Stimulated activated CD4-positive, alpha-beta T cell treated with anti-CD3 and anti-CD28 coated beads, TNF-alpha, amount 100 ng/mL, for 48 hours (primary cell): Measurements from ENCODE around the gene RAB42.
"Not testable (repeated sequence)": the region's sequence is repeated elsewhere in the genome, so short reads cannot be mapped to it uniquely, and the experiment has no call there.

Source experiments
- DNase-seq, 3 donors: peaks; one replicate each; pipeline ENCODE4 v3.0.0-alpha.2; 2020; ENCODE audit warnings: low read depth in 3 of 3

RAB42 gene

GRCh38 chr1:28586585-28587391 lies 5.3 kb upstream of the RAB42 start:
- not testable (repeated sequence) for DNase-seq

GRCh38 chr1:28592321-28593071 lies 431 bp downstream of the RAB42 start:
- DNase-seq = no peak

GRCh38 chr1:28593988-28594356 lies 1.9 kb downstream of the RAB42 start:
- not testable (repeated sequence) for DNase-seq

DNA sequence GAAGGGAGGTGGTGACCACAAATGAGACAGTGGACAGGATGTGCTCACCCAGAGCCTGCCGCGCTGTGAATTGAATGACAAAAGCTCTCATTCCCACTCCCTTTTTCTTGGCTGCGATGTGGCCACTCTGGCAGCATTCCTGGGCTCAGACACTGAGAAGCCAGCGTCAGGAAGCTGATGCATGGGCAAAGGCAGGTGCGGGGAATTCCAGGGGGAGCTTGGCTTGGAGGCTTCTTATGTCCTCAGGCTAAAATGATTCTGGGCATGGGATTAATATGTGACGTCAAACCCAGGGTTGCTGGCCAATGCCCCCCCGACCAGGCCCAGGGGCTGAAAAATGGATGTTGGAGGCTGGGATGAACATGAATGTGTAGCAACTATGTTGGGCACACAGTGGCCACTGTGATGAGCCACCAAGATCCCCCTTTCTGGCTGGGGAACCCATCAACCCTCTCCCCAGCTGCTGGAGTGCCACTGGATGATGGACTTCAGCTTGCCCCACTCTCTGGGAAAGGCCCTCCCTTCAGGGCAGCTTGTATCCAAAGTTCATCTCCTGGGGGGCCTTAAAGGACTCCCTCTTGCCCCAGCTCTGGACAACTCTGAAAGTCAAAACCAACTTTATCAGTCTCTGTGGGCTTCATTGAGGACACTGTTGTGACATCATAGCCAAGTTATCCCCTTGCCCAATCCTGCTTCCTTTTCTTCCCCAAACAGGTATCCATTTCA lies 2.8 kb downstream of the RAB42 start:
- not testable (repeated sequence) for DNase-seq

- no peak for DNase-seq
These were observed 3.5 kb downstream of the RAB42 start for GRCh38 chr1:28595412-28596191.

DNA sequence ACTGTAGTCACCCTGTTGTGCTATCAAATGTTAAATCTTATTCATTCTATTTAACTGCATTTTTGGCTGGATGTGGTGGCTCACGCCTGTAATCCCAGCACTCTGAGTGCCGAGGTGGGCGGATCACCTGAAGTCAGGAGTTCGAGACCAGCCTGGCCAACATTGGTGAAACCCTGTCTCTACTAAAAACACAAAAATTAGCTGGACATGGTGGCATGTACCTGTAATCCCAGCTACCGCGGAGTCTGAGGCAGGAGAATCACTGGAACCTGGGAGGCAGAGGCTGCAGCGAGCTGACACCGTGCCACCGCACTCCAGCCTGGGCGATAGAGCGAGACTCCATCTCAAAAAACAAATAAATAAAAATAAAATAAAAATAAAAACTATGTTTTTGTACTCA lies 4.2 kb downstream of the RAB42 start:
- not testable (repeated sequence) for DNase-seq

DNA sequence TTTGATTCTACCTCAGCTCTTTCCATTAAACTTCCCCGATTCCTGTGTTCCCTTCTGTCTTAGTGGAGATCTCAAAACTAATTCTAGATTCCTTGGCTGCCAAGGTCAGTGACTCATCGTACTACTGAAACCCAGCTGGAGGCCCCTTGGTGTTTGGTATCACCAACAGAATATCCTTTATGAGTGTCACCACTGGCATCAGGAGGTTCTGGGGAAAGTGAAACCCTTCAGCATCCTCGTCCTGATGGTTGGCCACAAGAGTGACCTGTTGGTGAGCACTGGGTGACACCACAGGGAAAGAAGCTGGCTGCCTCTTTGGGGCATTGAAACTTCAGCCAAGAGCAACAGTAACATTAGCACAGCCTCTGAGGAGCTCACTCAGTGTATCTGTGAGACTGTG lies 9.6 kb downstream of the RAB42 start:
- peak in 1 of 3 donors; percentile 29 for DNase-seq

DNA sequence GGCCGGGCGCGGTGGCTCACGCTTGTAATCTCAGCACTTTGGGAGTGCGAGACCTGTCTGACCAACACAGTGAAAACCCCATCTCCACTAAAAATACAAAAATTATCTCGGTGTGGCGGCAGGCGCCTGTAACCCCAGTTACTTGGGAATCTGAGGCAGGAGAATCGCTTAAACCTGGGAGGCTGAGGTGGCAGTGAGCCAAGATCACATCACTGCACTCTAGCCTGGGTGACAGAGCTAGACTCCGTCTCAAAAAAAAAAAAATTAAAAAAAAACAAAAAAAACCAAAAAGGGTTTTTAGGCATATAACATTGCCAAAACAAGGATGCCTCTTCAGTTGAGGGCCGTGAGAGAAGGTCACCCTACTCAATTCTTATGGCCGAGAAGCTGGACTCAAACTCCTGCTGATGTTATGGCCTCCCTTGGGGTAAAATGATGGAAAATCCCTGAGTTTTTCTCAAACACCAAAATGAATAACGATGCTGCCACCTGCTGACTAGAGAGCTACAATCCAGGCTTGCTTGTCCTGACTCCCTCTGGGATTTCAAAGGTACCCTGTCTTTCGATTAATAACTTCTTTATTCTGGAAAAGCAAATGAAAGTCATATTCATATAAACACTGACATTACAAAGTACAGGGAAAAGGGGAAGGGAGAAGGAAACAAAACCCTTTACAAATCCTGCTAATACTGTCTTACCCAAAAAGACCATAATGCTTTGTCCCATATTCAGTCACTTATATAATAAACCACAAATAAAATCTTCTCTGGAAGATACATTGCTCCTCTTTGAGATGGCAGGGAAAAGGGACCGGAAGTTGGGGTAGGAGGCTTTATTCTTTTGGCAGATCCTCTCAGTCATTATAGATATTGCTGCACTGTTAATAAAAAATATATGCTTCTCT lies 10.7 kb downstream of the RAB42 start:
- DNase-seq = no peak

DNA sequence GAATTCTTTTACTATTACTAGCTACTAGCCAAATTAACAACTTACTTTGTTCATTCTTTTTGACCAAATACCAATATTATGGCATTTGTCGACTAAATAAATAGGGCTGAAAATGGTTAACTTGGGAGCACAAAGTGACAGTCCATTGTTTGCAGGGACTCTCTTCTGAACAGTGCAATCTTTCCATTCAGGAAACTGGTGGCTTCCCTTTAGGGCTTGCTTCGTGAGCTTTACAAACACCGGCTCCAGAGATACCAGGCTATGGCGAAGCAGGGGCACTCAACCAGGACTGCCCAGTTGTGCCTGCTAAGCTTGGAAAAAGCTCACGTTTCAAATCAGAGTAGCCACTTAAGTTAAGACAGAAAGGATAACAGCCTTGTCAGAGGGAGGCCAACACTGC lies 12.3 kb downstream of the RAB42 start:
- DNase-seq = no peak

- DNase-seq = no peak
These were observed 12.9 kb downstream of the RAB42 start for GRCh38 chr1:28604962-28605361.

- no peak for DNase-seq
These were observed 14.7 kb downstream of the RAB42 start for GRCh38 chr1:28606771-28607170.

DNA sequence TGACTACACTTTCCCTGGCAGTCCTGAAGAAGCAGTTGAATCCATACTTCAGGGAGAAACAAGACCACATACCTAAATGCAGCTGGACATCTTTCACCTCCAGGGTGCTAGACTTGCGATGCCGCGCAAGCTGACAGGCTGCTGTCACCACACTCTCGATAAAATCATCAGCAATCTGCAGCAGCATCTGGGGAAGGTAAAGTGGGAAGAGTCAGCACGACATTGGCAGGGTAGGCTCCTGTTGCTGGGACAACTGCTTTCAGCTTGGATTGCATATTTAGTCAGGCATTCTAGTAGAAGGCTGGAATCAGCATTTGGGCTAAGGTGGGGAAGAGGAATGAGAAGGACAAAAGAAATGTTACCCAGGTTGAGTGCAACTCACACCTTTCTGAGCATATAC lies 21.1 kb downstream of the RAB42 start:
- no peak for DNase-seq

GRCh38 chr1:28631713-28632112 lies 39.6 kb downstream of the RAB42 start:
- no peak for DNase-seq

GRCh38 chr1:28632560-28632959 lies 40.5 kb downstream of the RAB42 start:
- no peak for DNase-seq

DNA sequence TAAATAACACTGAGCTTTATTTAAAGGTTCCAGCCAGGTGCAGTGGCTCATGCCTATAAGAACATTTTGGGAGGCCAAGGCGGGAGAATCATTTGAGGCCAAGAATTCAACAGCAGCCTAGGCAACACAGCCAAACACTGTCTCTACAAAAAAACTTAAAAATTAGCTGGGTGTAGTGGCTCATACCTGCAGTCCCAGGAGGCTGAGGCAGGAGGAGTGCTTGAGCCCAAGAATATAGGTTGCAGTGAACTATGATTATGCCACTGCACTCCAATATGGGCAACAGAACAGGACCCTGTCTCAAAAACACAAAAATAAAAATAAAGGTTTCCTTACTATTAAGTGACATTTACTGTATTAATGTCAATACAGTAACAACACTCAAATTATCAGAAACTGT lies 48.7 kb downstream of the RAB42 start:
- DNase-seq = no peak

DNA sequence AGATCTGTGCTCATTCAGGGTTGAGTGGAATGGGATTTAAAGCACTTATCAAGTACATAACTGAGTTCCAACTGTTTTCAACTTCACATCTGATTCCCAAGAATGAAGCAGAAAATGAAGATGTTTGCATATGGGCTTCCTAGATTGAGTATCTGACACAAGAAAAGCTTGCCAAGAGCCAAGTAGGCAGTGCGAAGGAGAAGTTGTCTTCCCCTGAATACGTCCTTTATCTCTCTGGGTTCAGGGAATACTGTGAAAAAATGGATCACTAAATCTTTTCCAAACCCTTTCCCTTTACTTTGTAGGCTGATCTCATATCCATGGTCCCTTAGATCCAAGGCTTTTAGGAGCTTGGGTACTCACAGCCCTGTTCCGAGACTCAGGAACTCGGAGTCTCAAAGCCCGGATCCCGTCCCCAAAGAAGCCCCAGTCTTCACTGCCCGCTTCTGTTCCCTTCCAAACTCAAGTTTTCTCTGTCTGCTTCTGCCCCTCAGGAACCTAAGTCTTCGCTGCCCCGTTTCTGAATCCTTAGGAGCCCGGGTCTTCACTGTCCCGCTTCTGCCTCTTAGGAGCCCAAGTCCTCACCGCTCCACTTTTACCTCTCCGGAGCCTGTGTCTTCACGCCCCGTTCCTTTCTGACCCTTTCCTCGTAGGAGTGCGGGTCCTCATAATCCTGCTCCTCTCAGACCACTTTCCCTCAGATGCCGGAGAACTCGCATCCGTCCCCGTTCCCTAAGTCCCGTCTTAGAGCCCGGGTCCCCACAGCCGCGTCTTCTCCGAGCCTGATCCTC lies 50.2 kb downstream of the RAB42 start:
- no peak for DNase-seq

DNA sequence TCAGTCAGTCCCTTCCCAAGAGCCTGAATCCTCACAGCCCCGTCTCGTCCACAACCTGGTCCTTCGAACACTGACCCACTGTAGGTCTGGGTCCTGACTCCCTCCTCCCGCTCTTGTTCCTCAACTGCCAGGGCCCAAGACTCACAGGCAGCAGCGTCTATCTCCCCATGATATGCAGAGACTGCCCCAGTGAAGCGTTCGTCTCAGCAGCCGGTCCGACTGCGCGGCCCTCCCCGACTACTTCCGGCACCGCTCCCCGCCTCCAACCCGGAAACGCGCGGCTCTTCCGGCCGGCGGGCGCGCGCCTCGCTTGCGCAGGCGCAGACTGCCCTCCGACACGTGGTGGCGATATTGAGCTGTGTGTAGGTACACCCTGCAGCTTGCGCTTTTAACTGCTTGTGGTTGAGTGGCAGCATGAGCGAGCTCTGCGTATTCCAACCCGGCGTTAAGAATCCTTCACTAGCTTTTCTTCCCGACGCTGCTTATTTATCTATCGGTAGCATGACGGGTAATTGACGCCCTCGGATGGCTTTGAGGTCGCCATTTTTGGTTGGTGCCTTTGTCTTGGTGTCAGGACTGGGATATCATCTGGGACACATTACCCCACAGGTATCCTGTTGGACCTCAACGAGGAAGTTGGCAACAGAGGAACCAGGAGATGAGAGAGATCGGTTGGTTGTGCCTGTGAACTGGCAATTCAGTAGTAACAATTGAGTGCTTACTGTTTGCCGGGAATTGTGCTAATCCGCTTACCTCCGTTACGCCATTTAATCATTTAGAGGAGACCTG lies 51.0 kb downstream of the RAB42 start, which contains the start of gene TAF12:
Gene TAF12, minus strand, starts transcription at position 221 of the 789 bp plus-strand sequence. CDS start 20,986 bp downstream, outside the sequence.
- peak; percentile 81 to 88 (median 87) for DNase-seq

DNA sequence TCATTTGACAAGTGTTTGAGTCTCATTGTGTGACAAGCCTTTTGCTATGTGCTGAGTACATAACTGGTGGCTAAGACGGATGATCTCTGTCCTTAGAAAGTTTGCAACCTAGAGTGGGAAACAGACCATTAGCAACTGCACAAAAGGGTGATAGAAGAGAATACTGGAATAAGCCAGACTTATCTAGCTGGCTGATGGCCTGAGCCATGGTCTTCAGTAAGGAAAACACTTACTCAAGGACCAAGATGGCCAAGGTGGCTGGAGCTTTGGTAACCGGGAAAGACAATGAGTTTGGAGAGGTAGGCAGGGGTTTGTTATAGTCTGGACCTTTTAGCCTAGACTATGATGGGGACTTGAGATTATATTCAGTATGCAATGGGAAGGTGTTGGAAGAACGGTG lies 52.4 kb downstream of the RAB42 start:
- no peak for DNase-seq
